ENCODE measurements around the gene CHURC1.
A peak's percentile ranks its signal among the peaks of the same experiment; 100 is the strongest.

CHURC1 gene

DNA sequence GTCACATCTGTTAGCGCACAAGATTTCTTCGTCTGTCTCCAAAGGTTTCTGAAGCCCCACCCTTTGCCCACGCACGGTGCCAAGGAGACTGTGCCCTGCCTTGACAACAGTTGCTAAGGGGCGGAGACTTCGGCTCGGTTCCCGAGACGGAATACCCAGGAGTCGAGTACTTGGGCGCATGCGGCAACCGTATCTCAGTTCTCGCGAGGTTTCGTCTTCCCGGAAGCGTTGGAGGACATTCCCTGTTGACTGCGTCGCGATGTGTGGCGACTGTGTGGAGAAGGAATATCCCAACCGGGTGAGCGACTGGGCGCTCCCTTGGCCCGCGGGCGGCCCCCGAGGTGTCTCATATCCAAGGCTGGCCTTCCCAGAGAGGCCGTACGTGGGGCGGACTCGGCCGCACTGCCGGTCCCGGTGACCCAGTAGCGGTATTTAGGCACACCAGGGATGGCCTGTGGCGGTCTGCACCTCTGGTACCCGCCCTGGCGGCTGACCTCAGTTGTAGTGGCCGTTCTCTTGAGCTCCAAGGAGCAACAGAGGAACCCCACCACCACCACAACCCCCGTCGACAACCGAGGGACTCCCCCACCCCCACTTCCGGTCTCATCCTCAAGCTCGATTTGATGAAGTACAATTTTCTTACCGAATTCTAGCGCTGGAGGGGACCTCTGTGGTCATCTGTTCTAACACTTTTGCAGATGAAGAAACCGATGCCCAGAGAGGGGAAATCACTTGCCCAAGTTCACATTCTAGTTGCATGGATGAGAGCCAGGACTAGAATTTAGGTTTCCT lies at the start of gene CHURC1:
CHURC1 (plus strand) TSS at position 219 of the 792 bp plus-strand sequence; CDS start at position 260, 41 bp downstream.
- peak; percentile 97 for DNase-seq
- peak; percentile 99 for ATAC-seq

DNA sequence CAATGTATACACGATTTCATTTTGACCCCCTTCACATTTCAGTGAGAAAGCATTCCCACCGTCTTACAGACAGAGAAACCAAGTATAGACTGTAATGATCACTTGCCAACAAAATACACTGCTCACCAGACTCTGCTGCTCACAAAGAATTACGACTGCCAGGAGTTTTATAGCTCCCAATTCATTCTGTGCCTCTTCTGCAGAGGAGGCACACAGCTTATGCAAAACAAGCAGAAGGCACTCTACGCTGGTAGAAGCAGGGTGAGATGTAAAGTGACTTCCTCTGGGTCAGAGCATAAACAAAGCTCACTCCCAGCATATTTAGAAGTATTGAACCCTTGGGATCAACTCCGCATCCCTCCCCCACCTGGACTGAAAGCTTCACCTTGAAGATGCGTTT lies 49.1 kb upstream of the CHURC1 start:
- ATAC-seq (no peak), DNase-seq (no peak)

DNA sequence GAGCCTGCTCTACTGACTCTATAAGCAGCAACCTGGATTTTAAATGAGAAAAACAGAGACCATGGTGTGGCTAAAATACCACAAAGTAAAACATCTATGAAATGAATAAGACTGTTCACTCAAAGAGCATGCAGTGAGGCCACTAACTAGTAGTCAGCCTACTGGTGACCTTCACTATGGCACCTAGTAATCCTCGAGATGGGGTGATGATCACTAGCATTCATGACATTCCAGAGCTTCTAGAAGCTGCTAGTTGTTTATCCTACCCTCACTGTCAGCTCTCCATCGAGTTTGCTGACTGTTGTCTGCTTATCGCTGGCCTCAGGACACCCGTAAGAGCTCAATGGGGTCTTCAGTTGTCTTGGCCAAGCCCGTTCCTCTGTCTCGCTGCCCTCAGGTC lies 48.3 kb upstream of the CHURC1 start:
- ATAC-seq (no peak), DNase-seq (no peak)

DNA sequence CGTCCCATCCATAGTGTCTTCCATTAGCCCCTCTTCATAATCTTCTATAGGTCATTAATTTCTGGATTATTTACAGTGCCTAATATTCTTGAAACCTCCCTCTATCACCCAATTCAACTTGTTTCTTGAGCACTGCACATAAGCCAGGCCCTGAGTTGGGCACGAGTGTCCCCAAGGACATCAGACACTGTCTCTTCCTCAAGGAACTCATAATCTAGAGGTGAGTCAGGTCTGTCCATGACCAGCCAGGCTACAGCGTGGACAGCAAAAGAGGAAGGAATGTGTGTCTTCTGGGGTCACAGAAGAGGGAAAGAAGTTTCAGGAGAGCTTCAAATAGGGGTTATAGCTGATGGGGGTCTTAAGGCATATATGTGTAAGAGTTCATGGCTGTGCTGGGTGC lies 47.1 kb upstream of the CHURC1 start:
- ATAC-seq (no peak), DNase-seq (no peak)

DNA sequence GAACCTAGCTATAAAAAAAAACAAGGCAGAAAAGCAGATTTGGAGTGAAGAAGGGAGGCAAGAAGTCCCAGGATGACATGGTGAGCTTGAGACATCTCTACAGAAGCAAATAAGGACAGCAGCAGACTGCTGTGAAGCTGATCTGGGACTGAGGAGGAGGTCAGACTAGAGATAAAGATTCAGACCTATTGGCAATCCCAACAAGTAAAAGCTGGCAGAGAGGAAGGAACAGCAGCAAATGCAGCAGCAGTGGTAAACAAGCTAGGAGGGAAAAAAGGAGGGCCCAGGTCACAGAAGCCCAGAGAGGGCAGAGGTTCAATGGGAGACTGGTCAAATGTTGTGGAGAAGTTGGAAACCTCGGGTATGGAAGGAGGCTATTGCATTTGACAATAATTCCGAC lies 45.9 kb upstream of the CHURC1 start:
- DNase-seq (no peak), ATAC-seq (no peak)

DNA sequence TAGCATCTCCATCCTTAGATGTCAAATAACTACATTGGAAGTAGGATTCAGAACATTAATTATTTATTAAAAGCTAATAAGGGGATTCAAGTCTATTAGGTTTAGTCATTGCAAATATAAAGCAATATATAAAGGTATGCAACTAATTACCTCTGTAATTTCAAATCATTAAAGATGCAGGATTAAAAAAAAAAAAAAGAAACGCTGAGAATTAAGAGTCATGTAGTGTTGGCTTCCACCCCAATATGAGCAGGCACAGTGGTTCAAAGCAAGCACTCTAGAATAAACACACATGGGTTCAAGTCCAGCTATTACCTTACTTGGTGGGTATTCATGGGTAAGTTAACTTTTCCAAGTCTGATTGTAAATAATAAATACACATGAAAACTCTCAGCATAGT lies 45.4 kb upstream of the CHURC1 start:
- DNase-seq (no peak), ATAC-seq (no peak)

DNA sequence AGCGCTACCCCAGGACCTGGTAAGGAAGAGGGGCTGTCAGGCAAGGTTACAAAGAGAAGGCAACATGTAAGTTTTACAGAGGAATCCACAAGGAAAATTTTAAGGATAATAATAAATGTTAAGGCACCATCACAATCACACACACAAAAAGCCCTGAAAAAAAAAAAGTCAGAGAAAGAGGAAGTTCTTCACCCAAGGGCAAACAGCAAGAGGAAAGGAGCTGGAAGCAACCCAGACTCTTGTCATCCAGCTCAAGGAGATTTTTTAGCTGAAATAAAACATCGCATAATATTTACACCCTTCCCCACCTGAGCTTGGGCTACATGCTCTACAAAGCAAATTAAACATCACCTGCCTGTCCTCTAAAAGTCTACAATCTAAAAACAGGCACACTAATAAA lies 44.1 kb upstream of the CHURC1 start:
- ATAC-seq = no peak
- DNase-seq = no peak

DNA sequence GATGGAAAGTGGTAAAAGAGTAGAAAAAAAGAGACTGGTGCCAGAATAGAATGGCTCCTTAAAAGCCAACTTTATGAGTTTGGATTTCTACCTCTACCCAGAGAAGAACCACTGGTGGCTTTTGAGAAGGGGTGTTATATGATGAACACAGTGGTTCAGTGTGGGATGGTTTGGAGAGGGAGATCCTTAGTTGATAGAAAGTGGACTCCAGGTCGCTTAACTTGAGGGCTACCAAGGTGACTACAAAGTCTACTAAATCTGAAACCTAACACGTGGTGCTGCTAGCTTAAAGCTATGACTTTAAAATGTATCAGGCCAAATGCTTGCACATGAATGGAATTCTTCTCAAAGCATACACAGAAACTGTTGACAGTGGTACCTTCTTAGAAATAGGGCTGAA lies 42.9 kb upstream of the CHURC1 start:
- no peak for ATAC-seq
- DNase-seq = no peak

DNA sequence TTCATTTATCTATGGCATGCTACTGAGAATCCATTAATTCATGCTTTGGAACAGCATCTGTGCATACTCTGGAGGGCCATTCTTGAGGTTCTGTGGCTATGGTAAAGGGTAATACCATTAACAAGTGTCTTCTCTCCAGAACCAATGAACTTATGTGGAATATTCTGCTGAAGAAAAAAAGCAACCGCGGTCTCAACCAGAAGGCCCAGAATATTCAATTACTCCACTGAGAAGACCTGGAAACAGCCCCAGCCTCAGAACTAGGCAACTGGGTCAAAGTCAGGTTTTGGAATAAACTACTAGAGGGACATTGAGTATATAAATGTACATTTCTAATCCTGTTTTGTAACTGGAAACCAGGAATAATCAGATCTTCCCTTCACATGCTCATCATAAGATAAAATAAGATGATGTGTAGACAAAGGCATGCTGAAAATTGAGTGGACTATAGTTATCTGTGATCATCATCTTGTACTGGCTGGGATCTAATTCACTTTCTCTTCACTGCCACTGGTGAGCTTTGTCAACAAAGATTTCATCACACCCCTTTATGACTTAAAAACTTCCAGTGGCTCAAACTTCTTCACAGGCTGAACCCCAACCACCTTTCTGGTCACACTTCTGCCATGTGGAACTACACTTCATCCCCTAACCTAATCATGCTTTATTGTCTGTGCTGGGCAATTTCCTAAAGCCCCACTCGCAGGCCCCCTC lies 40.6 kb upstream of the CHURC1 start:
- DNase-seq (no peak), ATAC-seq (no peak)

DNA sequence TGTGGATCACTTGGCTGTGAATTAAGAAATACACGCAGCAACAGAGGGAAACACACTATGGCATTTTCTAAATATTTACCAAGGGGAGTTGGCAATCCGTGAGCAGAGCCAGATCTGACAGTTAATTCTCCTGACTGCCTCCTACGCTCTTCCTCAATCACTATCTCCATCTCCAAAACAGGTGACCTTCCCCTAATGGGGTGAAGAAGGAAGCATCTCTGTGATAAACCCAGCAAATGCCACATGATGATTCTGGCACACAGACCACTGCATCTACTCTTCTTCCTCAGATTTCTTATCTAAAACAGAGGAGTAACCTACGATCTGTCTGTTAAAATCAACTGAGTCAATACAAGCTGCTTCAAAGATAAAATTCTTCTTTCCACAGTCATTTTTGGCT lies 38.9 kb upstream of the CHURC1 start:
- no peak for DNase-seq
- no peak for ATAC-seq

DNA sequence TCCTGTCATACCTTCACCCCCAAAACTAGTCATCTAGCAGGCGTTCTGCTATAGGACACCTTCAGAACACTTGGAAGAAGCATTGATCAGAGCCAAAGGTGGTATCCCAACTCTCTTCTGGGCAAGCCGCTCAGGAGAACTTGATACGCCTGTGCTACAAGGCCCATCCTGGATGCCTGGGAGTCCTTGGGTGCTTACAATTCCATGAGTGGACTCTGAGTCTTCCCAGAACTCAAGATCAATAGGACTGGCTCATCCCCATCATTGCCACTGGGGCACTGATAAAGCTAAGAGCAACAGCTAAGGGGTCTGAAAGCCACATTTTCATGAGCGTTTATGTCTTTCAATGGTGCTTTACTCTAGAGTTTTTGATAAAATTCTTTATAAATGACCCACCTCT lies 36.4 kb upstream of the CHURC1 start:
- no peak for ATAC-seq
- DNase-seq = no peak

DNA sequence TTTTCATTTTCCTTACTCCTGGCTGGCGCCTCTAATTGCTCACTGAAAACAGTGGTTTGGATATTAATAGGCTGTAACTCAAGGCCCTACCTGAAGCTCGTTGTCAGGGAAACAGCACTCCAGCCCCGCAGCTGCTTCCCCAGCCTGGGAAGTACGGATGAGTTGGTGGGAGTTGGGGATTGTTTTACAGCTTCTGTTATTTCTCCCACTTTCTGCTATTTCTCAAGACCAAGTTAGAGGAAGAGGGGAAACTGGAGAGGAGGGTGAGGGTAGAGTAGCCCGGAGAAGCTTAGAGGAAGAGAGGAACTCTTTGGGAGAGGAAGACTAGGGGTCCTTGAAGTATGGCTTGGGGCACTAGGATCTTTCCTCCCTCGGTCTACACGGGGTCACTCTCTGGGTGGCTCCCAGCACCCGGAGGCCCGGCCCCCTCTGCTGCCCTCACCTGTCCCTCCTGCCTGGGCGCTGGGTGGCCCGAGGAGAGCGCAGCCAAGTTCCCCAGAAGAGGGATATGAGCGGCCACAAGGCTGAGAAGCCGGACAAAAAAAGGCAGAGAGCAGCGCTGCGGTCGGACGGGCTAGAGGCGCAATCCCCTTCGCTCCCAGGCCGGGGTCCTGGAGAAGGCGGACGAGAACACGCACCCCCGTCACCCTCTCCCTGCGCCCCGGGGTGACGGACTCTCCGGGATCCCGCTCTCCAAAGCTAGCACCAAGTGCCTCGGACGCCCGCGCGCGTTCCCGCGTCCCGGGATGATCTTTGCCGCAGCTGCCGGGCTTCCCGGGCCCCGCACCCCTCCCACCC lies 35.2 kb upstream of the CHURC1 start:
- ATAC-seq = no peak
- DNase-seq = no peak

DNA sequence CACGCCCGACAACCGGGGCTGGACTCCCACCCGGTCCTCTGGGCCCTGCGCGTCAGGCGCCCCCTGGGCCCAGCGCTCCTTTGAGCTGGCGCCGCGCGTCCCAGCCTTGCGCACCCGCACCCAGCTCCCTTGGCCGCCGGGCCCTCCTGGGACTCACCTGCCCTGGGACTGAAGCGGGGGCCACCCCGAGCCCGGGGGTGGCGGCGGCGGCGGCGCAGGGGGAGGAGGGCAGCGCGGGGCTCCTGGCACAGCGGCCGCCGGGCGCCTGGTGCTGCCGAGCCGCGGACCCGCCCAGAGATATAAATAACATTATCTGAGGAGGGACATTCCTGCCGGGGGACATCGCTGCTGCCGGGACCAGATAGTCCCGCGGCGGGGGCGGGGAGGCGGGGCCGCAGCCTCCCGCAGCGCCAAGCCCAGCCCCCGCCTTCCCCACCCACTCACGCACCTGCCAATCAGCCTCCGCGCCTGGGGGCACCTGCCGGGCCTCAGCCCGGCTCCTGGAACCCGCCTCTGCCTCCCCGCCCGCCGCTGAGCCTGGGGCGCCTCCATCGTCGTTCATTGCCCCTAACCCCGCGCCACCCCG lies 34.5 kb upstream of the CHURC1 start, which contains the start of gene SPTB:
SPTB (minus strand) TSS at position 273 of the 586 bp plus-strand sequence. CDS start 56,813 bp downstream, outside the sequence.
- DNase-seq (peak; percentile 72), ATAC-seq (peak; percentile 77)

DNA sequence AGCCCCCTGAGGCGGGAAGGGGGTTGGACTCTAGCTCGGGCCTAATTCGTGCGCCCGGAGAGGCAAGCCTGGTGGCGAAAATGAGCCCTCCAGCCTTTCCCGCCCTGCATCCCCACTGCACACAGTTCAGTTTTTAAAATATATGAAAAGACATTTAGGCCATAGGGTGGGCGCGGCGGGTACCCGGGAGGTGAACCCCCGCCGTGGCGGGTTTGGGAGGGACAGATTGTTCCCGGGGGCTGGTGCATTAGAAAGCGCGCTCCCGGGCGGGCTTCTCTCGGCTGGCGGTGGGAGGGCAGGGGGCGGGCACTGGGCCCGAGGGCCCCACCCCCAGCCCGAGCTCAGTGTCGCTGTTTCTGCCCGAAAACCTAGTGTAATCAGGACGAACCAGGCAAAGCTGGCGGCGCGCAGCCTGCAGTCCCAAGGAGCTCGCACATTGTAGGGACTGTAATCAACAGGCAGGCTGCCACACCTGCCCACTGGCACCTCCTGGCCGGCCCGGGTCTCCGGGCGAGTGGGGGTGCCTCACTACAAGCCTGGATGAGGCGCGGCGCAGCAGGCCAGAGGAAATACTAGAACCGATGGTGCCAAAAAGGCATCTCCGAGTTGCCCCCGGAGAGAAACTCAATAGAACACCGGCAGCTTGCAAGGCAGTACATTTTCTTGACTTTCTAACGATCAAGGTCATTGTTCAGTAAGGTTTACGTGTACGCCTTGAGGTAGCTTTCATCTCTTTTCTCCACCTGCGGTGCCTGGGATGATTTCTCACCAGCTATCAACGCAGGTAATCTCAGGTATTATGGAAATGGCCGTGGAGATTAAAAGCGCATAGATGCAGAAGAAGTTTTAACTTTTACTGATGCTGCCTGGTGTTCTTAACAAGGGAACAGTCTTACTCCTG lies 33.8 kb upstream of the CHURC1 start:
- ATAC-seq = peak; percentile 84
- peak; percentile 72 for DNase-seq

DNA sequence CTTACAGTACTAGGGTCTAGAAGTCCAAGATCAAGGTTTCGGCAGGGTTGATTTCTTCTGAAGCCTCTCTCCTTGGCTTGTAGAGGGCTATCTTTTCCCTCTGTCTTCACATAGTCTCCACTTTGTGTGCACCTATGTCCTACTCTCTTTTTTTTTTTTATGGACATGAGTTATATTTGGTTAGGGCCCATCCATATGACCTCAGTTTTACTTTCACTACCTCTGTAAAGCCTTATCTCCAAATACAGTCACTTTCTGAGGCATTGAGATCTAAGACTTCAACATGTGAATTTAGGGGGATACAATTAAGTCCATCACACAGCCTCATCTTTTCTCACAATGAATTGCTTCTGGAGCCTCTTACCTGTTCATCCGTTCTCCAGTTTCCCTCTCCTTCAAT lies 28.7 kb upstream of the CHURC1 start:
- DNase-seq (no peak), ATAC-seq (no peak)

DNA sequence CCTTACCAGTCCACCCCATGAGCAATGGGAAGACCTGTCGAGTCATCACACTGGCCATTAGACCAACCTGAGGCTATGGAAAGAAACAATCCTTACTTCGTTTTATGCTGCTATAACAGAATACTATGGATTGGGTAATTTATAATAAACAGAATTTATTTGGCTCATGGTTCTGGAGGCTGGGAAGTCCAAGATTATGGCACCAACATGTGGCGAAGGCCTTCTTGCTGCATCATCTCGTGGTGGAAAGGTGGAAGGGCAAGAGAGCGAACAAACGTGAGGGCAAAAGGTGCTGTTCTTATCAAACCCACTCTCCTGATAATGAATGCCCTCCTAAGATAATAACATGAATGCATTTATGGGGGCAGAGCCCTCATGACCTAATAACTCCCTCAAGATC lies 24.9 kb upstream of the CHURC1 start:
- DNase-seq = no peak

DNA sequence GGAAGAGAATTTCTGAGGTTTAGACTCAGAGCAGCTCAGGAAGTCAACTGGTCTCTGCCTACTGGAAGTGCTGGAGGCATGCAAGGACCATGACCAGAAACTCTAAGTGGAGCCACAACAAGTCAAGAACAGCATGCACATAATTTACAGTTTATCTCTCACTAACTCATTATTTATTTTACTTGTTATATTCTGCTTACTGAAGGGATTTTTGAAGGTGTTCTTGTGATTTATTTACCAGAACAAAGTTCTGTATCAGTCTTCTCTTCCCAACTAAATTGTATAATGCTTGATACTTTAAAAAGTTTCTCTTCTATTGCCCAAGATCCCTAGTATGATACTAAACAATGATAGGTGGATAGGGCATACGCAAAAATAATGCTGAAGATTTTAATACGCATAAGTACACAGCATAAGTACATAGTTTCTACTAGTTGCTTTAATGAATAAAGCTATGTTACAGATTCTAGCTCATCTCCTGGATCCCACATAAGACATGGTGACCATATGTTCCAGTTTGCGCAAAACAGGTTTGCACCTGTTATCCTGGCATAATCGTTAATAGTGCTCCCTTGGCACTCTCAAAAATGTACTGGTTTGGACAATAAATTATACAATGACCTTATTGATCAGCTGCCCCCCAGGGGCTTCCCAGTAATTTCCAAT lies 22.9 kb upstream of the CHURC1 start:
- DNase-seq (no peak), ATAC-seq (no peak)

More for the DNA sequence above, 24.9 kb upstream of the CHURC1 start:
- no peak for ATAC-seq

DNA sequence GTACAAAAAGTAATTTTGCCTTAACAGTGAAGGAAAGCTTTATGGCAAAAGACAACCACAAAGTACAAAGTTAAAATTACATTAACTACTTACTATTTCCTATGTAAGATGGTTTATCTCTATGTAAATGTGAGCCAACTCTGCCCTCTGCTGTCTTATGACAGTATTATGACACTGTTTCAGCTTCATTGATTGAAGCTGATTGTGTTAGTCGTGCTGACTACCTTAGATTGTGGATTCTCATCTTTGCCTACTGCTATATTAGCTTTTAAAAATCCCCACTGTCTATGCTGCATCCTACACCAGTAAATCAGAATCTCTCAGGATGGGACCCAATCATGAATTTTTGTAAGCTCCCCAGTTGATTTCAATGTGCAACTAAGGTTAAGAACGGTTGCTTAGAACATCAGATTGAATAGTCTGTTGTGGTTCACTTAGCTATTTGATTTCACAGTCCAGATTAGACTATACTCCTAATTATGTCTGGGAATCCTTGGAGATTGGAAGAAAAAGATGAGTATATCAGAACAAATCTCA lies 22.3 kb upstream of the CHURC1 start:
- ATAC-seq (peak; percentile 63), DNase-seq (peak; percentile 14)

DNA sequence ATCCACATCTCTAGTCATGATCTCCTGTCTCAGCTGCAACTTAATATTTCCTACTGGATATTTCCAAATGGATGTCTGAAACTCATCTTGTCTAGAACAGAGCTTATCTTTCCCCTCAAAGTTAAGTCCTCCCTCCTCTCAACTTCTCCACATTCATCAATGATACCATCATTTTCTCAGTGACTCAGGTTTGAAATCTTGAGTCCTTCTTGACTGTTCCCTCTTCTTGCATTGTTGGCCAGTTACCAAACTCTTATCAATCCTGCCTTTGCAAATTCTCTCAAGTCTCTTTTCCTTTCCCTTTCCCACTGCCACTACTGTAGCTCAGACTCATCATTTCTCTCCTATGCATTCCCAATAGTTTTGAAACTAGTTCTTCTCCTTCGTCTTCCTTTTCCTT lies 14.3 kb upstream of the CHURC1 start:
- ATAC-seq (no peak), DNase-seq (no peak)

DNA sequence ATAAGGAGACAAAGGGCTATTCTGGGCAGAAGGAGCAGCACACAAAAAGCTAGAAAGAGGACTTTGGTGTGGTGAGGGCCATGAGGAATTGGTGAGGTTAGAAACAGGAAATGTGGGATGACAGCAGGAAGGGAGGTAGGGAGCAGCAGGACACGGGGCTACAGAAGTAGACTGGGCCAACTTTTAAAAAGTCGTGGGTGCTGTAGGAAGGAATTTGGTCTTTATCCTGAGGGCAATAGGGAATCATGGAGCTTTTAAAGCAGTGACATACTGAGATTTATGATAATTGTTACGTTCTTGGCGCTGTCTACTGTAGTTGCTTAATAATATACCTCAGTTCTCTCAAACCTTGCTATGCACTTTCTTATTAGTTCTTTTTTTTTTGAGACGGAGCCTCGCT lies 8.2 kb upstream of the CHURC1 start:
- ATAC-seq (no peak), DNase-seq (no peak)

Measured in stimulated activated naive CD8-positive, alpha-beta T cell treated with anti-CD3 and anti-CD28 coated beads, Interleukin-15, Interleukin-2, amounts not matched to agents 100 U/mL and 50 U/mL, for 24 hours (primary cell).